BLaER1 (cell line): ENCODE data around the gene TTC29.

Source experiments
- H3K27ac ChIP-seq: shearing (Covaris generic); formaldehyde crosslinking; 2 replicates; pipeline ENCODE4 v1.8.1; 2022
- H3K27me3 ChIP-seq: shearing (Covaris generic); formaldehyde crosslinking; 2 replicates; pipeline ENCODE4 v1.8.1; 2022
- H3K36me3 ChIP-seq: shearing (Covaris generic); formaldehyde crosslinking; 2 replicates; pipeline ENCODE4 v1.8.1; 2022
- H3K4me1 ChIP-seq: shearing (Covaris generic); formaldehyde crosslinking; 2 replicates; pipeline ENCODE4 v1.8.1; 2022
- H3K4me2 ChIP-seq: shearing (Covaris generic); formaldehyde crosslinking; 2 replicates; pipeline ENCODE4 v1.8.1; 2022
- H3K4me3 ChIP-seq: shearing (Covaris generic); formaldehyde crosslinking; 2 replicates; pipeline ENCODE4 v1.8.1; 2022
- H3K9ac ChIP-seq: shearing (Covaris generic); formaldehyde crosslinking; 2 replicates; pipeline ENCODE4 v1.8.1; 2022
- H3K9me3 ChIP-seq: shearing (Covaris generic); formaldehyde crosslinking; 2 replicates; pipeline ENCODE4 v1.8.1; 2022
- H4K20me1 ChIP-seq: shearing (Covaris generic); formaldehyde crosslinking; 2 replicates; pipeline ENCODE4 v1.8.1; 2022
- Cebpa-rat ChIP-seq: shearing (Covaris generic); IDR thresholded peaks from 2 replicates; pipeline ENCODE4 v1.8.1; 2022

TTC29 gene

DNA sequence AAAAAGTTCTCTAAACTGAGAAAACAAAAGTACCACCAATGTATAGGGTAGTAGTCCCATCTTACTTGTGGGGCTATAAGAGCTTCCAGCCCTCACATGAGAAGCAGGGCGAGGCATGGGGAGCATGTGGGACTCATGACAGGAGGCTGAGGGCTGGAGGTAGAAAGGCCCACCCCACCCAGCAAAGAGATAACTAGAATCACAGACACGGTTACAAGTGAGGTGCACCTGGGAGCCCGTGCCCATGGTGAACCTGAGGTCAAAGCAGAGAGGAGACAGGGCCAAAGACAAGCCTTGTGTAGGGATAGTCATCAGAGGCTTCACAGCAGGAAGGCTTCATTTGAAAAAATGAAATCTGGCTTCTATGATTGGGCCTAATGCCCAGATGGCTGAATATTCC, 55.4 kb downstream of the TTC29 start:
- Histone ChIP-seq H3K4me1 (no peaks in the 10 kb centered on the region), H3K36me3 (no peaks in the 10 kb centered on the region)

DNA sequence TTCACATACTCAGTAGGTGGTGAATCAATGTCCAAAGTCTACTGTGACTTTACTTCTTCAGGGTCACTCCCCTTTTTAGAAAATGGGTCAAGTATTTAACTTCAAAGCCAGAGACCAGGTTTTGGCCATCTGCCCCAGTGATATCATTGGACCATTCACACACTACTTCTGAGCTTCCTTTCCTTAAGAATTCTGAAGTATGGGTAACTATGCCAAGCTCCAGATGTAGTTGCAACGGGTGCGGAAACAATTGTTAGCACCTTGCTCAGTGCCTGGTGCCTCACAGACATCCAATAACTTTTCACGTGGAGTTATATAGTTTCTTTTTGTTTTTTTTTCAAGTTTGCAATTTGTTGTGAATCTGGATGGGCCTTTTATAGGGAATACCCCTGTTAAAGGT, 62.6 kb downstream of the TTC29 start:
- no peaks in the 10 kb centered on the region for H3K4me1 ChIP-seq
- H3K4me2 ChIP-seq, result no peak overlapping the region
- no peaks in the 10 kb centered on the region for H3K36me3 ChIP-seq
- no peaks in the 10 kb centered on the region for H3K27me3 ChIP-seq
- no peaks in the 10 kb centered on the region for H4K20me1 ChIP-seq
- no peak overlapping the region for H3K9ac ChIP-seq
- H3K9me3 ChIP-seq, result no peaks in the 10 kb centered on the region
- no peak for TF ChIP-seq Cebpa-rat
- no peak overlapping the region for H3K27ac ChIP-seq
- no peak overlapping the region for H3K4me3 ChIP-seq

More for the DNA sequence above, 55.4 kb downstream of the TTC29 start:
- Histone ChIP-seq H3K4me2 (no peak overlapping the region), H3K27me3 (no peaks in the 10 kb centered on the region), H3K27ac (no peak overlapping the region), H3K9ac (no peak overlapping the region), H3K4me3 (no peak overlapping the region), H4K20me1 (no peaks in the 10 kb centered on the region), H3K9me3 (no peaks in the 10 kb centered on the region)
- TF ChIP-seq Cebpa-rat, result no peak

DNA sequence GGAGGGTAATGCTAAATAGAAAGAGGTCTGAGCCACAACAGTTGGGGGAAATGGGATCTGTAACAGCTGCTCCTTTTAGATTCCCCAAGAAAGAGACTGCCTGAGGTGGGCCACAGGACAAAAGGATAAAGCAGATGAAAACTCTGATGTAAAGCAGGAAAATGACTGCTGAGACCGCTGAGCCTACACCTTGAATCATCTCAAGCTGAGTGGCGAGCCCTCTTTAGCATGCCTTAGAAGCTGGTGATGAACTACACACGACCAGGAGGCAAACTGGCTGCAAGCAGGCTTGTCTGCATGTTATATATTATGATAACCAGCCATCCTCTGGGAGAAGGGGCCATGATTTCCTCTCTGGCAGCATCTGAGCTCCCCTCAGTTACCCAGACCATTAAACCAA, 88.4 kb downstream of the TTC29 start:
- H3K9me3 ChIP-seq, result no peaks in the 10 kb centered on the region

DNA sequence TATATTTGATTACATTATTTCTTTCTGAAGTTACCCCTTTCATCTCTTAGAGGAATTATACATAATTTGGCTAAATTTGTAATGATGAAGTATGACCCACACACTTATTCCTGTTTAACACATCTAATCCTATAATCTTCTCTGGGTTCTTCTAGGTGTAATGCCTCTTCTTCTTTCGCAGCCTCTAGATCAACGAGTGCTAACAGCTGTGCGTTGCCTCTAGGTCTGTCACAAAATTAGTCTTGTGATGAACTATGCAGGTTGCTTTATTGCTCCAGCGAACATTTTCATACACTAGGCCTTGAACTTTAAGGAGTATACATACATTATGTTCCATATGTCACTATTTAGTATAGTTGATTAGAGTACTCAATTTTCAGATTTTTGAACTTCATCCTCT, 89.9 kb downstream of the TTC29 start:
- Histone ChIP-seq H3K4me3 (no peak overlapping the region), H3K27ac (no peak overlapping the region), H3K36me3 (no peaks in the 10 kb centered on the region), H4K20me1 (no peaks in the 10 kb centered on the region), H3K9ac (no peak overlapping the region), H3K27me3 (no peaks in the 10 kb centered on the region), H3K9me3 (no peaks in the 10 kb centered on the region), H3K4me1 (no peaks in the 10 kb centered on the region), H3K4me2 (no peak overlapping the region)
- no peak for TF ChIP-seq Cebpa-rat

More for the DNA sequence above, 88.4 kb downstream of the TTC29 start:
- H3K4me1 ChIP-seq, result no peaks in the 10 kb centered on the region
- no peak overlapping the region for H3K4me2 ChIP-seq
- no peaks in the 10 kb centered on the region for H3K36me3 ChIP-seq
- no peaks in the 10 kb centered on the region for H3K27me3 ChIP-seq
- H3K27ac ChIP-seq, result no peak overlapping the region
- H3K4me3 ChIP-seq, result no peak overlapping the region
- TF ChIP-seq Cebpa-rat, result no peak
- H4K20me1 ChIP-seq, result no peaks in the 10 kb centered on the region
- no peak overlapping the region for H3K9ac ChIP-seq

DNA sequence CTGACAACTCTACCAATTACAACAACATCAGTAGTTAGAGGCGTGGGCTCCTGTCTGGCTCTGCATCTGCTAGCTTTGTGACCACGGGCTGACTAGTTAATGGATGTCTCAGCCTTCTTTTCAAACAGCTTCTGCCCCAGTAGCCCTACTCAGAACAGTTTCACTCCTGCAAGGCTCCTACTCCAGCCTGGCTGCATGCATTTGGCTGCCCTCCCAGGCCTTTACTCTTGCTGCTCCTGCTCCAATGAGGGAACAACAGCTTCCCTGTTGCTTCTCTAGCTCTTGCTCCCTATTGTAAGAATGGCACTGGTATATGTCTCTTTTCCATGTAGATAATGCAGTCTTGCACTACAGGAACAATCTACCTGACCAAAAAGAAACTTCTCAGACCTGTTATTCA, 93.3 kb downstream of the TTC29 start:
- Histone ChIP-seq H3K27ac (no peak overlapping the region), H3K27me3 (no peaks in the 10 kb centered on the region), H3K36me3 (no peaks in the 10 kb centered on the region), H3K9ac (no peak overlapping the region), H4K20me1 (no peaks in the 10 kb centered on the region), H3K9me3 (no peaks in the 10 kb centered on the region), H3K4me2 (no peak overlapping the region), H3K4me3 (no peak overlapping the region), H3K4me1 (no peaks in the 10 kb centered on the region)
- no peak for TF ChIP-seq Cebpa-rat

DNA sequence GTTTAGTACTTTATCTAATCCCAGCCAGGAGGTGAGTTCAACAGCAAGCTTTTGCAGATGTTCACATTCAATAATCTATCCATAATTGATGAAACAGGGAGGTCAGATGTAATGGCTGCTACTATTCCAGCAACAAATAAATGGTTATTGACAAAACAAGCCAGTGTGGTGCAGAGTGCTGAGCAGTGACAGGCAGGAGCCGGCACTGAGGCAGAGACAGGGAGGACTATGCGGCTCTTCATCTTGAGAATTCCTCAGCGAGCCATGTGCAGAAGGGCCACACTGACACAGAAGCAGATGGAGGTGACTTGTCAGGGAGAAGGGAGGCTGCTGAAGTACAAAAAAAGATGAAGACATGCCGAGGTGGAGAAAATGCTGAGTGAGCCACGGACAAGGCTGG, 98.3 kb downstream of the TTC29 start:
- Histone ChIP-seq H3K4me3 (no peak overlapping the region), H3K4me1 (no peaks in the 10 kb centered on the region), H3K27ac (no peak overlapping the region), H4K20me1 (no peaks in the 10 kb centered on the region), H3K4me2 (no peak overlapping the region), H3K36me3 (no peaks in the 10 kb centered on the region), H3K9me3 (no peaks in the 10 kb centered on the region), H3K9ac (no peak overlapping the region), H3K27me3 (no peaks in the 10 kb centered on the region)
- no peak for TF ChIP-seq Cebpa-rat

DNA sequence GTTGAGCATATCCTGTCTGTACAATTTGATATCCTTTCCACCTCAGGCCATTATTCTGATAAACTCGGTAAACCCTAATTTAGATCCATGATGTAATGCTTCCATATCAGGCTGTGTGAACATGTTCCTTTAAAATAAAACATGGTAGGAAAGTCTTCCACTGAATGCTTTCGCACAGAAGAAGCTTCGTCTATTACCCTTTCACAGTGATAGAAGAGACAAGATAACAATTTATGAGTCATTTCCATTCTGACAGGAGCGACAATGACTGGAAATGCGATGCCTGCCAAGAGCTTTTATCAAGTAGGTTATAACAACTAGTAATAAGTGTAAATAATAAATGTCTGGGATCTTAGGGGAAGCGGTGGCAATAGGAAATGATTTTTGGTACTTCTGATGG, 98.8 kb downstream of the TTC29 start:
- Histone ChIP-seq H3K9me3 (no peaks in the 10 kb centered on the region), H4K20me1 (no peaks in the 10 kb centered on the region), H3K36me3 (no peaks in the 10 kb centered on the region), H3K4me3 (no peak overlapping the region), H3K9ac (no peak overlapping the region), H3K4me2 (no peak overlapping the region), H3K4me1 (no peaks in the 10 kb centered on the region), H3K27me3 (no peaks in the 10 kb centered on the region), H3K27ac (no peak overlapping the region)
- TF ChIP-seq Cebpa-rat, result no peak

DNA sequence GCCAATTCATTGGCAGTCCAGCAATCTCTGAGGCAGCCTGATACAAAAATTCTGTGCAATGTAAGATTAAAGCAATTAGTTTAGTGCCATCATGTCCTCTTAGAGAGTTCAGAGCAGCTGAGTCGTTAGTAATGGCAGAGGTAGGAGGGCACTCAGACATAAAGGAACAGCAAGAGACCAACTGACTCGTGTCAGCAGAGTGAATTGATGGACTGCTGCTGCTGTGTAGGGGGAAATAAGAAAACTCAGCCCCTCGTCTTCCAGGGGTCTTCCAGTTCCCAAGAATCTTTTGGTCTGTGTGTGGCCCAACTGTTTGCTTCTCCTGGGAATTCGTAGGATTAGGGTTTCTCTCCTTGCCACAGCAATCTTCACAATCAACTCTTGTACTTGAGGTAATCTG, 100.9 kb downstream of the TTC29 start:
- Histone ChIP-seq H3K4me3 (no peak overlapping the region), H3K27me3 (no peaks in the 10 kb centered on the region), H3K36me3 (no peaks in the 10 kb centered on the region), H4K20me1 (no peaks in the 10 kb centered on the region), H3K9ac (no peak overlapping the region), H3K4me2 (no peak overlapping the region), H3K9me3 (no peaks in the 10 kb centered on the region), H3K4me1 (no peaks in the 10 kb centered on the region), H3K27ac (no peak overlapping the region)
- no peak for TF ChIP-seq Cebpa-rat

DNA sequence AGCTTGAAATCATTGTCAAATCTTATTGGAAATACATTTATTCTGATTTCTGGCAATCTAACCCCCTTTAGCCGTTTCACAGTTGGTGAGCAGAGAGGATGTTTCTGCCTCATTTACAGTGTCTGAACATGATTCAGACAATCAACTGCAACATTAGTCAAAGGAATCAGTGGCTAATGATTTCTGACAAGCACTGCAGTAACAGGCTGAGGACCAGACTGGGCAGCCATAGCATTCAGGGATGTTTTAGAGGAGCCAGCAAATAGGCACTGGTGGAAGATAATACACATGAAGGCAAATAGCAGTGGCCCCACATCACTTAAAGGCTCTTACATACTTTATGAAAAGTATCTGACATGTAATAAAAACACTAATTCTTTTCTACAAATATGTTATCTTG, 102.8 kb downstream of the TTC29 start:
- Histone ChIP-seq H3K27me3 (no peaks in the 10 kb centered on the region), H3K4me3 (no peak overlapping the region), H3K9ac (no peak overlapping the region), H4K20me1 (no peaks in the 10 kb centered on the region), H3K4me2 (no peak overlapping the region), H3K27ac (no peak overlapping the region), H3K36me3 (no peaks in the 10 kb centered on the region), H3K4me1 (no peaks in the 10 kb centered on the region), H3K9me3 (no peaks in the 10 kb centered on the region)
- TF ChIP-seq Cebpa-rat, result no peak

DNA sequence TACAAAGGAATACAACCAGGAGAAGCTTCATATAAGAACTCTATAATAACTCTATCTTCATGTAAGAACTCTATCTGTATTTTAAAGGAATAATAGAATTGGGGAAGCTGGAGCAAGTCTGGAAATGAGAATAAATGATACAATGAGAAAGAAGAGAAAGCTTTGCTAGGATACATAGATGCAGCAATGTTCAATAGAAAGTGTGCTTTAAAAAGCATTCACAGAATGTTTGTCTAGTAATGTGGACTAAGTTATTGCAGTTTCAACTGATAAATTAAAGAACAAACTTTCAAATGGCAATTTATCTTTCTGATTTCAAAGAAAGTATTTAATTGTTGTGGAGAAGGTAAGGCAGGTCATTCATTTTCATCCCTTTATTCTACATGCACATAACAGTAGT, 104.9 kb downstream of the TTC29 start:
- Histone ChIP-seq H3K27ac (no peak overlapping the region), H3K9ac (no peak overlapping the region), H3K4me3 (no peak overlapping the region), H3K9me3 (no peaks in the 10 kb centered on the region), H4K20me1 (no peaks in the 10 kb centered on the region), H3K4me2 (no peak overlapping the region), H3K4me1 (no peaks in the 10 kb centered on the region), H3K36me3 (no peaks in the 10 kb centered on the region), H3K27me3 (no peaks in the 10 kb centered on the region)
- TF ChIP-seq Cebpa-rat, result no peak

DNA sequence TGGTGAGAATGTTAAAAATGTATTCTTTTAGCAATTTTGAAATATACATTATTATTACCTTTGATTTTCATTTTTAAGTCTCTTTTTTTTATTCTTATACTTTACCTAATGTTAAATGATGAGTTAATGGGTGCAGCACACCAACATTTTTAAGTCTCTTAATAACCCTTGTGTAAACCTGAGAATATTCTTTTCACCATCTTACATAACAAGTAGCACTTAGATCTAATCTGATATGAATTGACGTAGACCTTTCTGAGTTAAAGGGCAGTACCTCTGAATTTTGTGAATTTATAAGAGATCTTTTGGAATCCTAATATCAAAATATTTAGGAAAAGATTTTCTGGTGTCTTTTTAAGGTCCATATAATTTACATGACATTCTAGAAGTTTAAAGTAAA, 110.6 kb downstream of the TTC29 start:
- H3K4me3 ChIP-seq, result no peak overlapping the region
- no peak overlapping the region for H3K9ac ChIP-seq
- no peaks in the 10 kb centered on the region for H3K36me3 ChIP-seq
- no peak overlapping the region for H3K4me2 ChIP-seq
- no peaks in the 10 kb centered on the region for H4K20me1 ChIP-seq
- TF ChIP-seq Cebpa-rat, result no peak
- H3K27ac ChIP-seq, result no peak overlapping the region
- no peaks in the 10 kb centered on the region for H3K9me3 ChIP-seq
- H3K4me1 ChIP-seq, result peaks cover 8% of the 10 kb centered on the region
- H3K27me3 ChIP-seq, result no peaks in the 10 kb centered on the region
